HepG2 (cell line): ENCODE data around the gene HDDC3. TPM values are rescaled to one million over a fixed set of nuclear protein-coding genes. Genes with fewer than 3 reads are reported as not detected.

Experiments
- ADNP ChIP-seq: sonication (generic); formaldehyde crosslinking; IDR thresholded peaks from 2 replicates; pipeline ENCODE4 v1.4.0; 2020; ENCODE audit warnings: missing genetic modification reagents
- DRAP1 ChIP-seq: IDR thresholded peaks from 2 replicates; pipeline ENCODE4 v1.6.1; 2016; ENCODE audit warnings: missing genetic modification reagents, missing compliant biosample characterization
- IKZF5 ChIP-seq: IDR thresholded peaks from 2 replicates; pipeline ENCODE4 v1.6.1; 2018; ENCODE audit warnings: missing genetic modification reagents, mild to moderate bottlenecking, missing compliant biosample characterization
- MEIS1 ChIP-seq: sonication (generic); formaldehyde crosslinking; IDR thresholded peaks from 2 replicates; pipeline ENCODE4 v1.9.0; 2021; ENCODE audit warnings: mild to moderate bottlenecking, missing genetic modification reagents, moderate library complexity, borderline replicate concordance
- MTF1 ChIP-seq: sonication (generic); formaldehyde crosslinking; IDR thresholded peaks from 2 replicates; pipeline ENCODE4 v1.5.0; 2020; ENCODE audit warnings: missing genetic modification reagents
- NCOA2 ChIP-seq: sonication (generic); formaldehyde crosslinking; IDR thresholded peaks from 2 replicates; pipeline ENCODE4 v1.8.0; 2022; ENCODE audit warnings: inconsistent platforms
- RAD21 ChIP-seq: fragments of 450-650 bp; formaldehyde crosslinking; IDR thresholded peaks from 2 replicates; pipeline ENCODE4 v1.5.0; 2020; ENCODE audit warnings: mild to moderate bottlenecking
- RFX5 ChIP-seq: IDR thresholded peaks from 2 replicates; pipeline ENCODE4 v1.6.1; 2011; ENCODE audit warnings: low read depth, low read length, improper control_type of control experiment
- THAP11 ChIP-seq: IDR thresholded peaks from 2 replicates; pipeline ENCODE4 v1.6.1; 2016; ENCODE audit warnings: missing biosample characterization, missing genetic modification reagents
- ZNF292 ChIP-seq: sonication (generic); formaldehyde crosslinking; IDR thresholded peaks from 2 replicates; pipeline ENCODE4 v1.8.1; 2022; ENCODE audit warnings: mild to moderate bottlenecking, low read depth, missing genetic modification reagents, borderline replicate concordance
- ZNF501 ChIP-seq: sonication (generic); formaldehyde crosslinking; IDR thresholded peaks from 2 replicates; pipeline ENCODE4 v1.5.1; 2020; ENCODE audit warnings: mild to moderate bottlenecking, moderate library complexity, missing genetic modification reagents
- ZNF687 ChIP-seq: sonication (generic); formaldehyde crosslinking; IDR thresholded peaks from 2 replicates; pipeline ENCODE4 v1.5.1; 2020; ENCODE audit warnings: mild to moderate bottlenecking, missing genetic modification reagents, moderate library complexity
- ZNF710 ChIP-seq: sonication (generic); formaldehyde crosslinking; IDR thresholded peaks from 2 replicates; pipeline ENCODE4 v1.5.0; 2020; ENCODE audit warnings: mild to moderate bottlenecking, missing genetic modification reagents, borderline replicate concordance
- ZNF772 ChIP-seq: sonication (generic); formaldehyde crosslinking; IDR thresholded peaks from 2 replicates; pipeline ENCODE4 v1.5.0; 2020; ENCODE audit warnings: mild to moderate bottlenecking, missing genetic modification reagents
- ZSCAN25 ChIP-seq: sonication (generic); formaldehyde crosslinking; IDR thresholded peaks from 2 replicates; pipeline ENCODE4 v1.8.0; 2022; ENCODE audit warnings: mild to moderate bottlenecking, missing genetic modification reagents
- polyA plus RNA-seq, 8 experiments: library from polyadenylated mRNA; depleted of rRNA in 3 of 8; stranded (reverse) in 7 of 8; unstranded in 1 of 8; fragments of >200 nt; fragmentation: Illumina TruSeq in 4 of 8; extraction: Trizol in 4 of 8; gene quantifications; 2 replicates each; pipeline versions ENCODE4 v1.2.1 to v1.2.3, GENCODE V29; 2011 to 2016; ENCODE audit warnings: low read depth in 4 of 8, missing spikeins in 1 of 8, mixed read lengths in 1 of 8; ENCODE audit not compliant: insufficient read depth in 1 of 8
- total RNA-seq, 5 experiments: library from RNA; depleted of rRNA; stranded (reverse); fragments of >200 nt; fragmentation: Illumina TruSeq; extraction: Trizol; gene quantifications; 2 replicates each; pipeline ENCODE4 v1.2.3, GENCODE V29; 2016; ENCODE audit warnings: low read depth in 1 of 5
- TF ChIP-seq, protein P1 (sequence below): sonication (generic); formaldehyde crosslinking; IDR thresholded peaks from 2 replicates; pipeline ENCODE4 v1.4.0; 2020; ENCODE audit warnings: missing genetic modification reagents

The HDDC3 gene
- total and polyA plus RNA-seq, 2 of the 13 experiments (the other 11 are each of a cell fraction or from before 2014, with no cell fraction given) = 18.7 to 28.3 TPM

DNA sequence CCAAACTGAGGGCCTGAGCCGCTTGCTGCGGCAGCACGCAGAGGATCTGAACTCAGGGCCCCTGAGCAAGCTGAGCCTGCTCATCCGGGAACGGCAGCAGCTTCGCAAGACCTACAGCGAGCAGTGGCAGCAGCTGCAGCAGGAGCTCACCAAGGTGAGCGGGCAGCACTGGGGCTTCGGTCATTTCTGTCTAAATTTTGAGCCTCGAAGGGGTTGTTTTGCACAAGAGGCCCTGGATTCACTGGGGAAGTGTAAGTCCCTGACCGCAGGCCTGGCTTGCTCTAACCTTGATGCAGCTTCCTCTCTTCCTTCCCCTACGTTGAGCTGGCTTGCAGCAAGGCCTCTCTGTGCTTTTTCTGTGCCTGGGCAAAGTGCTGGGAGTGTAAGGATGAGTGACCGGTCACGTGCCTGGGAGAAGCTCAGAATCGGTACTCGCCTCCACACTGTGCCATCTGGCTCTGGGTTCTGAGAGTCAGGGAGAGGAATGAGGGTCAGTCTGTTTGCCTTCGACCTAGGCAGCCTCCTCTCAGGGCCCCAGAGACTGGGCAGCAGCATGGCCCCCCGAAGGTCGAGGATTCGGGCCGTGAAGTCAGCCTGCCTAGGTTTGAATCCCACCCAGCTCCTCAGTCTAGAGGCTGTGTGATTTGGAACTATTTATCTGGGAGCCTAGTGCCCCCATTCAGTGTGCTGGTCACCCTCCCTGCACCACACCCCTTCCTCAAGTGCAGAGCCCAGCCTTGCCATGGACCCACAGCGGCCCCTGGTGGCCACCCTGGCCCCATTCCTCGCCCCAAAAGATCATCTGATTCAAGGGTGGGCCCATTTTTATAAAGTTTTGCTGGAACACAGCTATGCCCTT is 46.7 kb downstream of the HDDC3 start (continued):
- TF ChIP-seq MEIS1 (CRISPR knock-in tag) (no peak), ZNF772 (CRISPR knock-in tag) (no peak), ADNP (no peak), ZNF687 (CRISPR knock-in tag) (peak; percentile 49), THAP11 (0 out of 2 replicates have a peak, but pooled peaks have one; percentile 5), MTF1 (CRISPR knock-in tag) (no peak), ZSCAN25 (CRISPR knock-in tag) (peak; percentile 80), ZNF292 (CRISPR knock-in tag) (0 out of 2 replicates have a peak, but pooled peaks have one; percentile 33), NCOA2 (peak; percentile 19; the same call in 1 of the 2 replicates), IKZF5 (peak; percentile 21; the same call in 1 of the 2 replicates), DRAP1 (no peak), RFX5 (no peak), ZNF501 (CRISPR knock-in tag) (peak; percentile 49), RAD21 (CRISPR knock-in tag) (peak; percentile 96), ZNF710 (CRISPR knock-in tag) (no peak)
- TF ChIP-seq, protein P1, sequence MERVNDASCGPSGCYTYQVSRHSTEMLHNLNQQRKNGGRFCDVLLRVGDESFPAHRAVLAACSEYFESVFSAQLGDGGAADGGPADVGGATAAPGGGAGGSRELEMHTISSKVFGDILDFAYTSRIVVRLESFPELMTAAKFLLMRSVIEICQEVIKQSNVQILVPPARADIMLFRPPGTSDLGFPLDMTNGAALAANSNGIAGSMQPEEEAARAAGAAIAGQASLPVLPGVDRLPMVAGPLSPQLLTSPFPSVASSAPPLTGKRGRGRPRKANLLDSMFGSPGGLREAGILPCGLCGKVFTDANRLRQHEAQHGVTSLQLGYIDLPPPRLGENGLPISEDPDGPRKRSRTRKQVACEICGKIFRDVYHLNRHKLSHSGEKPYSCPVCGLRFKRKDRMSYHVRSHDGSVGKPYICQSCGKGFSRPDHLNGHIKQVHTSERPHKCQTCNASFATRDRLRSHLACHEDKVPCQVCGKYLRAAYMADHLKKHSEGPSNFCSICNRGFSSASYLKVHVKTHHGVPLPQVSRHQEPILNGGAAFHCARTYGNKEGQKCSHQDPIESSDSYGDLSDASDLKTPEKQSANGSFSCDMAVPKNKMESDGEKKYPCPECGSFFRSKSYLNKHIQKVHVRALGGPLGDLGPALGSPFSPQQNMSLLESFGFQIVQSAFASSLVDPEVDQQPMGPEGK (CRISPR knock-in tag) = 0 out of 2 replicates have a peak, but pooled peaks have one; percentile 37
